HG03457 (cell line): ENCODE results near the gene ARPC2.
"Not testable (repeated sequence)": the region's sequence is repeated elsewhere in the genome, so short reads cannot be mapped to it uniquely, and the experiment has no call there.

ENCODE experiments used
- ATAC-seq: cut with Tn5 transposase; IDR thresholded peaks from one replicate; pipeline ENCODE4 v1.9.1; 2021; ENCODE audit warnings: moderate number of reproducible peaks; ENCODE audit not compliant: unreplicated experiment

ARPC2 gene

DNA sequence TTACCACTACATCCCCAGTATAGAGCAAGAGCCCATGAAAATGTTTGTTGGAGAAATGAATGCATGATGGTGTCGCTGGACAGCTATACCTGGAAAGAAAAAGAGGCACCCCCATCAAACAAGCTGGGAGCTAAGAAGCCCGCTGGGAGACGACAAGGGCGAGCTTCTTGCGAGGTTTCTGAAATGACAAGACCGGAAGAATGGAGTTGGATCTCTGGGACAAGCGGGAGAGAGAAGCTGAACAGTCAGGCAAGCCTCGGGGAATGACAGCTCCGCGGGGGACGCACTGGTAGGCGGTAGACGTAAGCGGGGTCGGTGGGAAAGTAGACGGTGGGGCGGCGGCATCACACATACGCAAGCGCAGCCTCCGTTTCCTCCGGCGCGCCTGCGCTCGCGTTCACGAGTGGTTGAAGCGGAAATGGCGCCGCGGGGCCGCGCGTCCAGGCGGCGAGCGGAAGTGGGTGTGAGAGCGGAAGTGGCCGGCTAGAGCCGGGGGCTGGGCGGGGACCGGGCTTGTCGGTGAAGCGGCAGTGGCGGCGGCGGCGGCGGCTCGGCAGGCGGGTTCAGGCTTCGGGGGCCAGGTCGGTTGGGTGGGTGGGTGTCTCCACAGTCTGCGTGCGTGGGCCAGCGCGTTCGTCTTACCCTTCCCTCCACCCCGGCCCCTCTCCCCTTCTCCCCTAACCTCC is at the start of gene ARPC2:
Gene ARPC2, plus strand, starts transcription at position 516 of the 686 bp plus-strand sequence. CDS start 282 bp downstream, outside the sequence.
- peak; percentile 55 for ATAC-seq

GRCh38 chr2:218168016-218168415 is 49.0 kb upstream of the ARPC2 start:
- ATAC-seq: no peak

DNA sequence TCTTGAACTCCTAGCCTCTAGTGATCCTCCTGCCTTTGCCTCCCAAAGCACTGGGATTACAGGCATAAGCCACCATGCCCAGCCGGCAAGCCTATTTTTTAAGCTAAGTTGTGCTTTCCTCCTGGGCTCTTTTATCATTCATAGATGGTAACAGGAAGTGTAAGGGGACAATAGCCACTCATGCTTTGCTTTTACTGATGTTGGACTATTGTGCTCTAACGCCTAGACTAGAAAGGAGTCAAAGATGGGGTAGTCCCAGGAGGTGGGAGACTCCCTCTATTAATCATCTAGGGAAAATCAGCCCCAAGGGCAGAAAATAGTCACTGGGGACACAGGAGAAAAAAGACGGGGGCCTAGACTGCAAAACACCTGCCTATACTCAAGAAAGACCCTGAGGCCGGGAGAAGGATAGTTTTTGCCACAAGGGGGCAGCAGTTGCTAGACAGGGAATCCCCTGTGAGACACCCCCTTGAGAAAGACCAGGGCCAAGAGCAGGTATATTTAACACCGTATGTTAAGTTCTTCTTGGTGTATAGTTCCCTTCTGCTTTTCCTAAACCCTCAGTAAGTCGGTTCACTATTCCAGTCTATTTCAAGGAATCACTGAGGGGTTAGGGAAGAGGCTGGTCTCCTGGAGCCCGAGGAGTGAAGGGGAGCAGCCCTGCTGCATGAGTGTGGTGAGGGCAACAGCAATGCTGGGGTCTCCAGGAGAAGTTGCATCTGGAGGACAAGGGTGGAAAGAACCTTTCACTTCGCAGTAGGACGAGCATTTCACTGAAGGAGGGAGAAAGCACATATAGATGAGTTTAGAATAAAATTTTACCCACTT is 48.1 kb upstream of the ARPC2 start:
- ATAC-seq: no peak

DNA sequence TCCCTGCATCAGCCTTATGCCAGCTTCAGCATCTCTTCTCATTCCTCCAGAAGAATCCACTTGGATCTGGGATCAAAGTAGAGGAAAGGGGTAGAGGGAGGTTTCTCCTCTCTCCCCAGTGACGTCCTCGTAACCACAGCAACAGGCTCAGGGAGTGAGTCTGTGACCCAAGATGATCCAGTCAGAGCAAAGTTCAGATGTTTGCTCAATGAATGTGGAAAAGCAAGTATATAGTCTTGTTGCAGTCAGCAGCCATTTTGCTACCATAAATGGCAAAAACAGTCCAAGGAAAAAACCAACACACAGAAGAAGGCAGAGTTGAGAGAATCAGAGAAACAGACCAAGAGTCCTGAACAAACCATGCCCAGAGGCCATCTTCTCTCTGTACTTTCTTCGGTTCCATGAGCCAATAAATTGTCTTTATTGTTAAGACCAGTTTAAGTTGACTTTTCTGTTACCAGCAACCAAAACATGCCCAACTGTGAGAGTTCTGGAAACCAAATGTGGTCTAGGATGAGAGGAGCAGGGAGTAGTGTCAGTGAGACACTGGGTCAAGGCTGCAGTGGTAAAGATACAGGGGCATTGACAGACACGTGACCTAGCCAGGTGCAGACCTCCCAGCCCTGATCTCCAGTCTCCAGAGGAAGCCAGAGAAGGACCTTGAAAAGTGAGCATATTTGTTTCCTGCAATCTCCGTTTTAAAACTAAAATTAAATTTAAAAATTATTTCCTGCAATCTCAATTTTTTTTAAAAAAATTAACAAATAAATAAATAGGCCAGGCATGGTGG is 47.0 kb upstream of the ARPC2 start:
- no peak for ATAC-seq

DNA sequence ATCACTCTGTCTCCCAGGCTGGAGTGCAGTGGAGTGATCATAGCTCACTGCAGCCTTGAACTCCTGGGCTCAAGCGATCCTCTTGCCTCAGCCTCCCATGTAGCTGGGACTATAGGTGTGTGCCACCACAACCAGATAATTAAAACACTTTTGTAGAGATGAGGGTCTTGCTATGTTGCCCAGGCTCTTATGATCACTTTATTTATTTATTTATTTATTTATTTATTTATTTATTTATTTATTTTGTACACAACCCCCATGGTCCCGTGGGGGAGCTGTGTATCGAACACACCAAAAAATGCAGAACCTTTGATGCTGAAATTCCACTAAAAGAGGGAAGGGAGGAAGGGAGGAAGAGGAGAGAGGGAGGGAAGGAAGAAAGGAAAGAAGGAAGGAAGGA is 45.2 kb upstream of the ARPC2 start:
- not testable (repeated sequence) for ATAC-seq

- no peak for ATAC-seq
Observed at GRCh38 chr2:218172845-218173244, 44.1 kb upstream of the ARPC2 start.

- no peak for ATAC-seq
Observed at GRCh38 chr2:218179782-218180181, 37.2 kb upstream of the ARPC2 start.

GRCh38 chr2:218180467-218181114 is 36.4 kb upstream of the ARPC2 start:
- ATAC-seq: no peak

DNA sequence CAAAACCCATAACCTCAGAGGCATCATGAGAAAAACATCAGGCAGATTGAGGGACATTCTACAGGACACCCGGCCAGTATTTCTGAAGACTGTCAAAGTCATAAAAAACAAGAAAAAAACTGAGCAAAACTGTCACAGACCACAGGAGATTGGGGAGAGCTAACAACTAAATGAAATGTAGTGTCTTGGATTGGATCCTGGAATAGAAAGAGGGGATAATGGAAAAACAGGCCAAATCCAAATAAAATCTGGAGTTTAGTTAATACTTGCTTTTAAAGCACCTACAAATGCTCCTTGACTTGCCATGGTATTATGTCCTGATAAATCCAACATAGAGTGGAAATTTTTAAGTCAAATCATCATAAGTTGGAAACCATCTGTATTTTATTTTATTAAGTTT is 32.7 kb upstream of the ARPC2 start:
- ATAC-seq: no peak

DNA sequence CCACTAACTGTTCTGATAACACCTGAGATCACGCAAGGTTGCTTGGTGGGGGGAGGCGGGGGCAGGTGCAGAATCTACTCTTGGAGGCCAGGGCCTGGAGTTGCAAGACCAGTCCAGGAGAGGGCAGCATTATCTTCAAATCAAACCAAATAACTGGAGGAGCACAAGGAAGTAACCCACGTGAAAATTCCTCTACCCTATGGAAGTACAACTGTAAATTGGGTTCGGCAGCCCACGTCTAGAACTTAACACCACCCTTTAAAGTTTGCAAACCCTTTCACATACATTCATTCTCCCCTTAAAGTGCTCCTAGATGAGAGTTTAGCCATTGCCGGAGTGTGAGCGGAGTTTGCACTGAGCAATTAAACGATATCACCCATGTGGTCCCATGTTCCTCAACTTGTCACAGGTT is 30.6 kb upstream of the ARPC2 start:
- ATAC-seq: no peak

DNA sequence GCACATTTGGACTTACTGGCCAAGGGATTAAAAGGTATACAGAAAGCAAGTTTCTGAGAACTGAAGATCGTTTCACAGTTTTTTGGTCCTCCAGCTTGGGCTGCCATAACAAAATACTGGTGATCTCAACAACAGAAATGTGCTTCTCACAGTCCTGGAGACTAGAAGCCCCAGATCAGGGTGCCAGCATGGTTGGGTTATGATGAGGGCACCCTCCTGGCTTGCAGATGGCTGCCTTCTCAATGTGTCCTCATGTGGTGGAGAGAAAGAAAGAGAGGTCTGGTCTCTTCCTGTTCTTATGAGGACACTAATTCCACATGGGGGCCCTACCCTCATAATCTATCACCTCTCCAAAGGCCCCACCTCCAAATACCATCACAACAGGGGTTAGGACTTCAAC is 30.1 kb upstream of the ARPC2 start:
- no peak for ATAC-seq

- no peak for ATAC-seq
Observed at GRCh38 chr2:218187296-218188015, 29.5 kb upstream of the ARPC2 start.

- ATAC-seq: no peak
Observed at GRCh38 chr2:218188528-218188927, 28.5 kb upstream of the ARPC2 start.

- no peak for ATAC-seq
Observed at GRCh38 chr2:218192902-218193430, 24.0 kb upstream of the ARPC2 start.

- no peak for ATAC-seq
Observed at GRCh38 chr2:218193701-218194100, 23.3 kb upstream of the ARPC2 start.

GRCh38 chr2:218194880-218195279 is 22.1 kb upstream of the ARPC2 start:
- ATAC-seq: no peak

- ATAC-seq: no peak
Observed at GRCh38 chr2:218196974-218197373, 20.0 kb upstream of the ARPC2 start.

DNA sequence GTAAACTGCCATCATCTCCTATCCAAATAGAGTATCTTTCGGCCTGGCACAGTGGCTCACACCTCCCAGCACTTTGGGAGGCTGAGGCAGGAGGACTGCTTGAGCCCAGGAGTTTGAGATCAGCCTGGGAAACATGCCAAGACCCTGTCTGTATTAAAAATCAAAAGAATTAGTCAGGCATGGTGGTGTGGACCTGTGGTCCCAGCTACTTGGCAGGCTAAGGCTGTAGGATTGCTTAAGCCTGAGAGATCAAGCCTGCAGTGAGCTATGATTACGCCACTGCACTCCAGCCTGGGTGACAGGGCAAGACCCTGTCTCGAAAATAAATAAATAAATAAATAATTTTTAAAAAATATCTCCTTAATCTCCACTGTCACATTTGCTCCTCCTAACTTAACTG is 14.7 kb upstream of the ARPC2 start:
- ATAC-seq: no peak

- ATAC-seq: no peak
Observed at GRCh38 chr2:218209078-218209477, 7.9 kb upstream of the ARPC2 start.

GRCh38 chr2:218214116-218214515 is 2.9 kb upstream of the ARPC2 start:
- no peak for ATAC-seq
